Measurements from ENCODE around the gene TBC1D1. TPM values are rescaled to one million over a fixed set of nuclear protein-coding genes. Genes with fewer than 3 reads are reported as not detected.

Gene TBC1D1
- total RNA-seq, 1 experiment from 2014 or later: 89.0 TPM

GRCh38 chr4:37988670-37989069 is 97.8 kb downstream of the TBC1D1 start:
- H2AFZ ChIP-seq (ENCODE audit: low read length): no peak overlapping the region
- TF ChIP-seq EZH2phosphoT487 (IDR thresholded peaks at IDR 0.05; ENCODE audit: borderline replicate concordance, low read length) (no peak), CTCF (conservative IDR thresholded peaks at IDR 0.05; ENCODE audit: low read depth, low read length) (no peak), EZH2 (IDR thresholded peaks at IDR 0.05; ENCODE audit: low read length, unreplicated experiment) (no peak)
- no peaks in the 10 kb centered on the region for H3F3A ChIP-seq (ENCODE audit: low read length, unreplicated experiment)
- no peak overlapping the region for H3K9ac ChIP-seq (ENCODE audit: low read length)
- ATAC-seq (no peak), DNase-seq (peak; percentile 51)
- ChIA-PET POLR2A (ENCODE audit: unreplicated experiment) (no interaction called here), CTCF (no interaction called here)
- H3K9me2 ChIP-seq (replicated peaks; ENCODE audit: low read length): no peaks in the 10 kb centered on the region
- peaks cover 12% of the 10 kb centered on the region; the same call in 1 of the 2 replicates for H3K79me2 ChIP-seq (ENCODE audit: low read length)
- no peak overlapping the region for H3K4me3 ChIP-seq (ENCODE audit: low read length)
- BruUV-seq (replicated peaks): no TSS peak
- no peaks in the 10 kb centered on the region for H3K36me3 ChIP-seq (ENCODE audit: low read depth, low read length)
- no peak overlapping the region for H3K27ac ChIP-seq (ENCODE audit: low read length)
- H3K4me1 ChIP-seq (ENCODE audit: insufficient read depth, low read length): peaks cover 12% of the 10 kb centered on the region
- H4K20me1 ChIP-seq (ENCODE audit: low read length): no peaks in the 10 kb centered on the region
- H3K9me3 ChIP-seq (ENCODE audit: low read length): no peaks in the 10 kb centered on the region
- intact Hi-C loops (cut with micrococcal nuclease): no loop called here
- no peak overlapping the region for H3K4me2 ChIP-seq (ENCODE audit: low read length)
- H3K27me3 ChIP-seq (ENCODE audit: low read length): no peaks in the 10 kb centered on the region

GRCh38 chr4:37989398-37990260 is 98.7 kb downstream of the TBC1D1 start:
- Histone ChIP-seq H3K9ac (ENCODE audit: low read length) (no peak overlapping the region), H2AFZ (ENCODE audit: low read length) (no peak overlapping the region), H3K4me2 (ENCODE audit: low read length) (no peak overlapping the region), H3K27me3 (ENCODE audit: low read length) (no peaks in the 10 kb centered on the region), H3K79me2 (ENCODE audit: low read length) (0 out of 2 replicates have a peak, but pooled peaks cover 4% of the 10 kb centered on the region), H3K9me3 (ENCODE audit: low read length) (no peaks in the 10 kb centered on the region), H3K4me1 (ENCODE audit: insufficient read depth, low read length) (peaks cover 6% of the 10 kb centered on the region; the same call in 1 of the 2 replicates), H3K36me3 (ENCODE audit: low read depth, low read length) (no peaks in the 10 kb centered on the region), H3K27ac (ENCODE audit: low read length) (no peak overlapping the region), H3K9me2 (replicated peaks; ENCODE audit: low read length) (no peaks in the 10 kb centered on the region), H3F3A (ENCODE audit: low read length, unreplicated experiment) (no peaks in the 10 kb centered on the region), H3K4me3 (ENCODE audit: low read length) (no peak overlapping the region), H4K20me1 (ENCODE audit: low read length) (no peaks in the 10 kb centered on the region)
- POLR2A ChIA-PET (ENCODE audit: unreplicated experiment): no interaction called here
- no peak for ATAC-seq
- TF ChIP-seq EZH2 (IDR thresholded peaks at IDR 0.05; ENCODE audit: low read length, unreplicated experiment): no peak
- TF ChIP-seq EZH2phosphoT487 (IDR thresholded peaks at IDR 0.05; ENCODE audit: borderline replicate concordance, low read length): no peak
- TF ChIP-seq CTCF (conservative IDR thresholded peaks at IDR 0.05; ENCODE audit: low read depth, low read length): no peak
- CTCF ChIA-PET: no interaction called here
- intact Hi-C loops (cut with micrococcal nuclease): no loop called here
- DNase-seq: no peak
- BruUV-seq (replicated peaks): no TSS peak

GRCh38 chr4:37990731-37991245 is 99.9 kb downstream of the TBC1D1 start:
- TF ChIP-seq CTCF (conservative IDR thresholded peaks at IDR 0.05; ENCODE audit: low read depth, low read length) (no peak), EZH2 (IDR thresholded peaks at IDR 0.05; ENCODE audit: low read length, unreplicated experiment) (no peak), EZH2phosphoT487 (IDR thresholded peaks at IDR 0.05; ENCODE audit: borderline replicate concordance, low read length) (no peak)
- POLR2A ChIA-PET (ENCODE audit: unreplicated experiment): no interaction called here
- Histone ChIP-seq H3K27me3 (ENCODE audit: low read length) (no peaks in the 10 kb centered on the region), H2AFZ (ENCODE audit: low read length) (no peak overlapping the region), H3K4me1 (ENCODE audit: insufficient read depth, low read length) (peaks cover 6% of the 10 kb centered on the region; the same call in 1 of the 2 replicates), H3K9me2 (replicated peaks; ENCODE audit: low read length) (no peaks in the 10 kb centered on the region), H4K20me1 (ENCODE audit: low read length) (no peaks in the 10 kb centered on the region), H3K79me2 (ENCODE audit: low read length) (no peaks in the 10 kb centered on the region), H3K9me3 (ENCODE audit: low read length) (no peaks in the 10 kb centered on the region), H3K4me2 (ENCODE audit: low read length) (no peak overlapping the region), H3K9ac (ENCODE audit: low read length) (no peak overlapping the region), H3K27ac (ENCODE audit: low read length) (no peak overlapping the region), H3K36me3 (ENCODE audit: low read depth, low read length) (no peaks in the 10 kb centered on the region), H3F3A (ENCODE audit: low read length, unreplicated experiment) (no peaks in the 10 kb centered on the region), H3K4me3 (ENCODE audit: low read length) (no peak overlapping the region)
- DNase-seq (no peak), ATAC-seq (no peak)
- BruUV-seq (replicated peaks): no TSS peak
- CTCF ChIA-PET: no interaction called here
- intact Hi-C loops (cut with micrococcal nuclease): no loop called here

Measured in PC-3 (cell line).